ENCODE results near the gene FIGLA. TPM values are rescaled to one million over a fixed set of nuclear protein-coding genes. Genes with fewer than 3 reads are reported as not detected.

The FIGLA gene
- total RNA-seq, 1 experiment from 2014 or later: not detected

DNA sequence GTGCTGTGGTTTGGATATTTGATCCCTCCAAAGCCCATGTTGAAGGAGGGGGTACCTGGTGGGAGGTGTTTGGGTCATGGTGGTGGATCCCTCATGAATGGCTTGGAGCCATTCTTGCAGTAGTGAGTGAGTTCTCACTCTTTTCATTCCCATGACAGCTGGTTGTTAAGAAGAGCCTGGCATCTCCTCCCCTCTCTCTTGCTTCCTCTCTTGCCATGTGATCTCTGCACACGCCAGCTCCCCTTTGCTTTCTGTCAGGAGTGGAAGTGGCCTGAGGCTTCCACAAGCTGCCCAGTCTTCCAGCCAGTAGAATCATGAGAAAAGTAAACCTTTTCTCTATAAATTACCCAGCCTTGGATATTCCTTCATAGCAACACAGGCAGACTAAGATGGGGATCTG, 31.0 kb downstream of the FIGLA start:
- ATAC-seq (no peak), DNase-seq (ENCODE audit: low spot score) (no peak)
- Mint-ChIP-seq H3K9me3 (no peaks in the 10 kb centered on the region), H3K36me3 (peaks cover 10% of the 10 kb centered on the region), H3K4me1 (peaks cover 57% of the 10 kb centered on the region), H3K27ac (no peak overlapping the region), H3K4me3 (no peak overlapping the region), H3K27me3 (ENCODE audit: low read depth) (no peaks in the 10 kb centered on the region)
- ChIA-PET POLR2A (no interaction called here), CTCF (interaction anchor here (1.3 to 1.9 kb wide), 3 partner anchors 9 to 26 kb away, joined by 3 to 15 read pairs (median 3); partner anchors contain the start of gene ADD2)
- TF ChIP-seq ZNF121 (CRISPR knock-in tag; IDR thresholded peaks at IDR 0.05) (no peak), MYBL2 (CRISPR knock-in tag; IDR thresholded peaks at IDR 0.05) (no peak), NR2C2 (CRISPR knock-in tag; IDR thresholded peaks at IDR 0.05) (no peak), ZNF423 (CRISPR knock-in tag; IDR thresholded peaks at IDR 0.05) (no peak), OVOL2 (CRISPR knock-in tag; IDR thresholded peaks at IDR 0.05; ENCODE audit: borderline replicate concordance) (no peak), ATF1 (CRISPR knock-in tag; IDR thresholded peaks at IDR 0.05) (no peak), TP53 (CRISPR knock-in tag; IDR thresholded peaks at IDR 0.05) (no peak)
- TF ChIP-seq, protein P1, sequence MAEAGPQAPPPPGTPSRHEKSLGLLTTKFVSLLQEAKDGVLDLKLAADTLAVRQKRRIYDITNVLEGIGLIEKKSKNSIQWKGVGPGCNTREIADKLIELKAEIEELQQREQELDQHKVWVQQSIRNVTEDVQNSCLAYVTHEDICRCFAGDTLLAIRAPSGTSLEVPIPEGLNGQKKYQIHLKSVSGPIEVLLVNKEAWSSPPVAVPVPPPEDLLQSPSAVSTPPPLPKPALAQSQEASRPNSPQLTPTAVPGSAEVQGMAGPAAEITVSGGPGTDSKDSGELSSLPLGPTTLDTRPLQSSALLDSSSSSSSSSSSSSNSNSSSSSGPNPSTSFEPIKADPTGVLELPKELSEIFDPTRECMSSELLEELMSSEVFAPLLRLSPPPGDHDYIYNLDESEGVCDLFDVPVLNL (CRISPR knock-in tag; IDR thresholded peaks at IDR 0.05; ENCODE audit: borderline replicate concordance, low read depth): no peak
- TF ChIP-seq, protein P2, sequence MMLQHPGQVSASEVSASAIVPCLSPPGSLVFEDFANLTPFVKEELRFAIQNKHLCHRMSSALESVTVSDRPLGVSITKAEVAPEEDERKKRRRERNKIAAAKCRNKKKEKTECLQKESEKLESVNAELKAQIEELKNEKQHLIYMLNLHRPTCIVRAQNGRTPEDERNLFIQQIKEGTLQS (CRISPR knock-in tag; conservative IDR thresholded peaks at IDR 0.05): no peak
- TF ChIP-seq, protein P3, sequence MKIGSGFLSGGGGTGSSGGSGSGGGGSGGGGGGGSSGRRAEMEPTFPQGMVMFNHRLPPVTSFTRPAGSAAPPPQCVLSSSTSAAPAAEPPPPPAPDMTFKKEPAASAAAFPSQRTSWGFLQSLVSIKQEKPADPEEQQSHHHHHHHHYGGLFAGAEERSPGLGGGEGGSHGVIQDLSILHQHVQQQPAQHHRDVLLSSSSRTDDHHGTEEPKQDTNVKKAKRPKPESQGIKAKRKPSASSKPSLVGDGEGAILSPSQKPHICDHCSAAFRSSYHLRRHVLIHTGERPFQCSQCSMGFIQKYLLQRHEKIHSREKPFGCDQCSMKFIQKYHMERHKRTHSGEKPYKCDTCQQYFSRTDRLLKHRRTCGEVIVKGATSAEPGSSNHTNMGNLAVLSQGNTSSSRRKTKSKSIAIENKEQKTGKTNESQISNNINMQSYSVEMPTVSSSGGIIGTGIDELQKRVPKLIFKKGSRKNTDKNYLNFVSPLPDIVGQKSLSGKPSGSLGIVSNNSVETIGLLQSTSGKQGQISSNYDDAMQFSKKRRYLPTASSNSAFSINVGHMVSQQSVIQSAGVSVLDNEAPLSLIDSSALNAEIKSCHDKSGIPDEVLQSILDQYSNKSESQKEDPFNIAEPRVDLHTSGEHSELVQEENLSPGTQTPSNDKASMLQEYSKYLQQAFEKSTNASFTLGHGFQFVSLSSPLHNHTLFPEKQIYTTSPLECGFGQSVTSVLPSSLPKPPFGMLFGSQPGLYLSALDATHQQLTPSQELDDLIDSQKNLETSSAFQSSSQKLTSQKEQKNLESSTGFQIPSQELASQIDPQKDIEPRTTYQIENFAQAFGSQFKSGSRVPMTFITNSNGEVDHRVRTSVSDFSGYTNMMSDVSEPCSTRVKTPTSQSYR (CRISPR knock-in tag; IDR thresholded peaks at IDR 0.05): no peak
- TF ChIP-seq, protein P4, sequence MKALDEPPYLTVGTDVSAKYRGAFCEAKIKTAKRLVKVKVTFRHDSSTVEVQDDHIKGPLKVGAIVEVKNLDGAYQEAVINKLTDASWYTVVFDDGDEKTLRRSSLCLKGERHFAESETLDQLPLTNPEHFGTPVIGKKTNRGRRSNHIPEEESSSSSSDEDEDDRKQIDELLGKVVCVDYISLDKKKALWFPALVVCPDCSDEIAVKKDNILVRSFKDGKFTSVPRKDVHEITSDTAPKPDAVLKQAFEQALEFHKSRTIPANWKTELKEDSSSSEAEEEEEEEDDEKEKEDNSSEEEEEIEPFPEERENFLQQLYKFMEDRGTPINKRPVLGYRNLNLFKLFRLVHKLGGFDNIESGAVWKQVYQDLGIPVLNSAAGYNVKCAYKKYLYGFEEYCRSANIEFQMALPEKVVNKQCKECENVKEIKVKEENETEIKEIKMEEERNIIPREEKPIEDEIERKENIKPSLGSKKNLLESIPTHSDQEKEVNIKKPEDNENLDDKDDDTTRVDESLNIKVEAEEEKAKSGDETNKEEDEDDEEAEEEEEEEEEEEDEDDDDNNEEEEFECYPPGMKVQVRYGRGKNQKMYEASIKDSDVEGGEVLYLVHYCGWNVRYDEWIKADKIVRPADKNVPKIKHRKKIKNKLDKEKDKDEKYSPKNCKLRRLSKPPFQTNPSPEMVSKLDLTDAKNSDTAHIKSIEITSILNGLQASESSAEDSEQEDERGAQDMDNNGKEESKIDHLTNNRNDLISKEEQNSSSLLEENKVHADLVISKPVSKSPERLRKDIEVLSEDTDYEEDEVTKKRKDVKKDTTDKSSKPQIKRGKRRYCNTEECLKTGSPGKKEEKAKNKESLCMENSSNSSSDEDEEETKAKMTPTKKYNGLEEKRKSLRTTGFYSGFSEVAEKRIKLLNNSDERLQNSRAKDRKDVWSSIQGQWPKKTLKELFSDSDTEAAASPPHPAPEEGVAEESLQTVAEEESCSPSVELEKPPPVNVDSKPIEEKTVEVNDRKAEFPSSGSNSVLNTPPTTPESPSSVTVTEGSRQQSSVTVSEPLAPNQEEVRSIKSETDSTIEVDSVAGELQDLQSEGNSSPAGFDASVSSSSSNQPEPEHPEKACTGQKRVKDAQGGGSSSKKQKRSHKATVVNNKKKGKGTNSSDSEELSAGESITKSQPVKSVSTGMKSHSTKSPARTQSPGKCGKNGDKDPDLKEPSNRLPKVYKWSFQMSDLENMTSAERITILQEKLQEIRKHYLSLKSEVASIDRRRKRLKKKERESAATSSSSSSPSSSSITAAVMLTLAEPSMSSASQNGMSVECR (CRISPR knock-in tag; IDR thresholded peaks at IDR 0.05; ENCODE audit: borderline replicate concordance): no peak

DNA sequence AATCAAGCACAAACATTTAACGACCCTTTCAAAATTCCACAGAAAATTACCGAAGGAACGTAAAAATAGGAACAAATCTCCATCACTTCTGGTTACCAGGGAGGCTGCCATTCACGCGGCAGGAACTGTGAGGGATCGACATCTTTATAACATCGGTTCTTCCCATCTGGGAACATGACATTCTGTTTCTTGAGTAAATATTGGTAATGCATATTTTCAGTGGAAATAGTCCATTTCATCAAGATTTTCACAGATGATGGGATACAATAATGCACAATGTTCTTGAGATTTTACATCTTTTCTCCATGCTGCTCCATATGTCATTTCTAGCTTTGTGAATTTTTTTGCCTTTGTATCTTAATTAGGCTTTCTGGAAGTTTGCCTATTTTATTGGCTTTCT, 32.5 kb downstream of the FIGLA start:
- CTCF ChIA-PET: interaction anchor here (1.5 to 1.9 kb wide), 2 partner anchors 10 to 28 kb away, joined by 3 to 15 read pairs; partner anchors contain the start of gene ADD2
- DNase-seq (ENCODE audit: low spot score) (no peak), ATAC-seq (no peak)
- H3K27me3 Mint-ChIP-seq (ENCODE audit: low read depth): no peaks in the 10 kb centered on the region
- POLR2A ChIA-PET: no interaction called here
- H3K9me3 Mint-ChIP-seq: no peaks in the 10 kb centered on the region
- H3K36me3 Mint-ChIP-seq: peaks cover 2% of the 10 kb centered on the region
- peaks cover 48% of the 10 kb centered on the region for H3K4me1 Mint-ChIP-seq
- no peak overlapping the region for H3K27ac Mint-ChIP-seq
- no peak for TF ChIP-seq HMGA2 (CRISPR knock-in tag; IDR thresholded peaks at IDR 0.05)
- TF ChIP-seq SMAD4 (CRISPR knock-in tag; IDR thresholded peaks at IDR 0.05): no peak
- TF ChIP-seq, protein P5, sequence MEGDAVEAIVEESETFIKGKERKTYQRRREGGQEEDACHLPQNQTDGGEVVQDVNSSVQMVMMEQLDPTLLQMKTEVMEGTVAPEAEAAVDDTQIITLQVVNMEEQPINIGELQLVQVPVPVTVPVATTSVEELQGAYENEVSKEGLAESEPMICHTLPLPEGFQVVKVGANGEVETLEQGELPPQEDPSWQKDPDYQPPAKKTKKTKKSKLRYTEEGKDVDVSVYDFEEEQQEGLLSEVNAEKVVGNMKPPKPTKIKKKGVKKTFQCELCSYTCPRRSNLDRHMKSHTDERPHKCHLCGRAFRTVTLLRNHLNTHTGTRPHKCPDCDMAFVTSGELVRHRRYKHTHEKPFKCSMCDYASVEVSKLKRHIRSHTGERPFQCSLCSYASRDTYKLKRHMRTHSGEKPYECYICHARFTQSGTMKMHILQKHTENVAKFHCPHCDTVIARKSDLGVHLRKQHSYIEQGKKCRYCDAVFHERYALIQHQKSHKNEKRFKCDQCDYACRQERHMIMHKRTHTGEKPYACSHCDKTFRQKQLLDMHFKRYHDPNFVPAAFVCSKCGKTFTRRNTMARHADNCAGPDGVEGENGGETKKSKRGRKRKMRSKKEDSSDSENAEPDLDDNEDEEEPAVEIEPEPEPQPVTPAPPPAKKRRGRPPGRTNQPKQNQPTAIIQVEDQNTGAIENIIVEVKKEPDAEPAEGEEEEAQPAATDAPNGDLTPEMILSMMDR (IDR thresholded peaks at IDR 0.05): no peak
- no peak for TF ChIP-seq ETV6 (CRISPR knock-in tag; IDR thresholded peaks at IDR 0.05)
- TF ChIP-seq, protein P4 (CRISPR knock-in tag; IDR thresholded peaks at IDR 0.05; ENCODE audit: borderline replicate concordance): no peak
- no peak for TF ChIP-seq RELA (CRISPR knock-in tag; IDR thresholded peaks at IDR 0.05; ENCODE audit: borderline replicate concordance)
- no peak for TF ChIP-seq ZNF423 (CRISPR knock-in tag; IDR thresholded peaks at IDR 0.05)
- no peak for TF ChIP-seq TP53 (CRISPR knock-in tag; IDR thresholded peaks at IDR 0.05)
- no peak for TF ChIP-seq KAT7 (CRISPR knock-in tag; IDR thresholded peaks at IDR 0.05; ENCODE audit: borderline replicate concordance)
- TF ChIP-seq ZNF138 (CRISPR knock-in tag; conservative IDR thresholded peaks at IDR 0.05): no peak
- no peak overlapping the region for H3K4me3 Mint-ChIP-seq

All from WTC11 (cell line).